Keratinocyte (primary cell): Measurements from ENCODE around the gene KLHL6. TPM values are rescaled to one million over a fixed set of nuclear protein-coding genes. Genes with fewer than 3 reads are reported as not detected.

ENCODE experiments used
- DNase-seq: peaks from one replicate; pipeline ENCODE4 v3.0.0-alpha.2; 2011; ENCODE audit warnings: low read depth, missing footprints, low spot score
- FAIRE-seq: peaks from 2 replicates; lab custom pipeline; 2011; peaks lifted over from hg19 to GRCh38; lab: Jason Lieb, UNC
- H2AFZ ChIP-seq: 2 replicates; pipeline ENCODE4 v1.6.0; 2012; ENCODE audit warnings: low read length, control low read depth, inconsistent platforms; ENCODE audit not compliant: control insufficient read depth
- H3K27ac ChIP-seq: 2 replicates; pipeline ENCODE4 v1.5.1; 2011; ENCODE audit warnings: low read length; ENCODE audit not compliant: control insufficient read depth, insufficient read depth
- H3K27me3 ChIP-seq: 3 replicates; pipeline ENCODE4 v1.6.0; 2011; ENCODE audit warnings: low read length; ENCODE audit not compliant: control insufficient read depth, insufficient read depth; ENCODE audit errors: extremely low read depth
- H3K36me3 ChIP-seq, 2 experiments: 2 replicates in 1 of 2; 3 replicates in 1 of 2; pipeline ENCODE4 v1.5.1; 2011; ENCODE audit warnings: low read length in 2 of 2, mild to moderate bottlenecking in 1 of 2; ENCODE audit not compliant: control insufficient read depth in 2 of 2, insufficient read depth in 2 of 2; ENCODE audit errors: extremely low read depth in 1 of 2
- H3K4me1 ChIP-seq: 3 replicates; pipeline ENCODE4 v1.5.1; 2011; ENCODE audit warnings: low read length; ENCODE audit not compliant: control insufficient read depth, insufficient read depth; ENCODE audit errors: extremely low read depth
- H3K4me2 ChIP-seq: 3 replicates; pipeline ENCODE4 v1.6.0; 2011; ENCODE audit warnings: low read depth, low read length; ENCODE audit not compliant: control insufficient read depth, insufficient read depth; ENCODE audit errors: extremely low read depth
- H3K4me3 ChIP-seq, 3 experiments: fragments of 200-600 bp in 1 of 3; sonication (generic) in 1 of 3; 2 replicates in 2 of 3; 3 replicates in 1 of 3; pipeline ENCODE4 v1.5.1; 2011 to 2016; ENCODE audit warnings: low read length in 3 of 3, mild to moderate bottlenecking in 3 of 3, control low read depth in 2 of 3, inconsistent platforms in 1 of 3, low read depth in 1 of 3, mixed read lengths in 1 of 3, mixed run types in 1 of 3, moderate library complexity in 1 of 3; ENCODE audit not compliant: control insufficient read depth in 2 of 3, insufficient read depth in 2 of 3; ENCODE audit errors: extremely low read depth in 1 of 3
- H3K79me2 ChIP-seq: 2 replicates; pipeline ENCODE4 v1.6.0; 2012; ENCODE audit warnings: low read length; ENCODE audit not compliant: control insufficient read depth, insufficient read depth
- H3K9ac ChIP-seq: 3 replicates; pipeline ENCODE4 v1.6.0; 2011; ENCODE audit warnings: low read length; ENCODE audit not compliant: control insufficient read depth, insufficient read depth; ENCODE audit errors: extremely low read depth
- H3K9me1 ChIP-seq: 3 replicates; pipeline ENCODE4 v1.6.0; 2011; ENCODE audit warnings: low read length; ENCODE audit not compliant: control insufficient read depth, insufficient read depth; ENCODE audit errors: extremely low read depth
- H3K9me3 ChIP-seq: 2 replicates; pipeline ENCODE4 v1.5.1; 2012; ENCODE audit warnings: low read depth, low read length; ENCODE audit not compliant: control insufficient read depth
- H4K20me1 ChIP-seq: 3 replicates; pipeline ENCODE4 v1.6.0; 2011; ENCODE audit warnings: low read length; ENCODE audit not compliant: control insufficient read depth, insufficient read depth; ENCODE audit errors: extremely low read depth
- EZH2 ChIP-seq: IDR thresholded peaks from one replicate; pipeline ENCODE4 v1.6.1; 2012; ENCODE audit warnings: inconsistent platforms, mild to moderate bottlenecking, low read length, moderate library complexity
- dilution Hi-C: fragments of 300-500 bp; cut with MboI; formaldehyde crosslinking; loops from one replicate; pipeline ENCODE4 v1.7.0; 2020; ENCODE audit warnings: low sequenced_read_pairs; ENCODE audit not compliant: extremely low pct_ligation_motif_present
- polyA plus RNA-seq, 5 experiments: library from polyadenylated mRNA; depleted of rRNA in 3 of 5; stranded (reverse) in 3 of 5; stranded (forward) in 1 of 5; unstranded in 1 of 5; fragments of >200 nt; gene quantifications; 1 replicate in 1 of 5; 2 replicates in 3 of 5; 3 replicates in 1 of 5; pipeline versions ENCODE4 v1.2.1 to v1.2.3, GENCODE V29; 2011 to 2012; ENCODE audit warnings: missing spikeins in 2 of 5, low read depth in 1 of 5, low replicate concordance in 1 of 5
- TF ChIP-seq, protein P1 (sequence below), 3 experiments: IDR thresholded peaks in 1 of 3; conservative IDR thresholded peaks in 1 of 3; optimal IDR thresholded peaks in 1 of 3; 2 replicates in 2 of 3; 3 replicates in 1 of 3; pipeline versions ENCODE3 to v1.5.1; 2011; ENCODE audit warnings: low read length in 3 of 3, mild to moderate bottlenecking in 3 of 3, moderate library complexity in 2 of 3, control low read depth in 1 of 3, inconsistent platforms in 1 of 3; ENCODE audit not compliant: insufficient read depth in 2 of 3; ENCODE audit errors: extremely low read depth in 1 of 3

KLHL6 gene
- polyA plus RNA-seq, 1 donor (not counting 4 experiments of a cell fraction or from before 2014, with no cell fraction given), result 0.10 TPM

DNA sequence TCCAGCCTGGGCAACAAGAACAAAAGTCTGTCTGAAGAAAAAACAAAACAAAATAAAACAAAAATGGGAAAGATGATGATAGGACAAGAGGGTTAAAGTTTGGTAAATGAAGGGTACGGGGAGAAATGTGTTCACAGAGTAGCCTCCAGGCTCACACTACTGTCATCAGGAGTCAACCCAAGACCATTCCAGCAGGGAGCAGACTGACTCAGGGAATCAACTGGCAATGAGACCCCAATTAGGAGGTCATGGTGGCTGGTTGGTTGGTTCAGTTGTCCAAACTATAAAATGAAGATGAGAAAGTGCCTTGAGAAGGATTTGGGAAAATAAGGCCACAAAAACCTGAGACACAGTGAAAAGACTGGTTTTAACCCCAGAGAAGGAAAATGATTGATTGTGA, 51.8 kb downstream of the KLHL6 start:
- no peak for DNase-seq
- no peaks in the 10 kb centered on the region for H3K27me3 ChIP-seq
- TF ChIP-seq, protein P1, sequence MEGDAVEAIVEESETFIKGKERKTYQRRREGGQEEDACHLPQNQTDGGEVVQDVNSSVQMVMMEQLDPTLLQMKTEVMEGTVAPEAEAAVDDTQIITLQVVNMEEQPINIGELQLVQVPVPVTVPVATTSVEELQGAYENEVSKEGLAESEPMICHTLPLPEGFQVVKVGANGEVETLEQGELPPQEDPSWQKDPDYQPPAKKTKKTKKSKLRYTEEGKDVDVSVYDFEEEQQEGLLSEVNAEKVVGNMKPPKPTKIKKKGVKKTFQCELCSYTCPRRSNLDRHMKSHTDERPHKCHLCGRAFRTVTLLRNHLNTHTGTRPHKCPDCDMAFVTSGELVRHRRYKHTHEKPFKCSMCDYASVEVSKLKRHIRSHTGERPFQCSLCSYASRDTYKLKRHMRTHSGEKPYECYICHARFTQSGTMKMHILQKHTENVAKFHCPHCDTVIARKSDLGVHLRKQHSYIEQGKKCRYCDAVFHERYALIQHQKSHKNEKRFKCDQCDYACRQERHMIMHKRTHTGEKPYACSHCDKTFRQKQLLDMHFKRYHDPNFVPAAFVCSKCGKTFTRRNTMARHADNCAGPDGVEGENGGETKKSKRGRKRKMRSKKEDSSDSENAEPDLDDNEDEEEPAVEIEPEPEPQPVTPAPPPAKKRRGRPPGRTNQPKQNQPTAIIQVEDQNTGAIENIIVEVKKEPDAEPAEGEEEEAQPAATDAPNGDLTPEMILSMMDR (optimal IDR thresholded peaks at IDR 0.05 in 1 of 3, IDR thresholded peaks at IDR 0.05 in 1 of 3, conservative IDR thresholded peaks at IDR 0.05 in 1 of 3; ENCODE audit: extremely low read depth in 1 of 3, insufficient read depth in 2 of 3, low read length in 3 of 3), result no peak
- TF ChIP-seq EZH2, result no peak
- no peaks in the 10 kb centered on the region for H3K4me1 ChIP-seq
- no peak overlapping the region for H3K4me3 ChIP-seq
- H3K9ac ChIP-seq, result no peak overlapping the region
- dilution Hi-C loops, result no loop called here
- no peak overlapping the region for H3K4me2 ChIP-seq
- H3K9me3 ChIP-seq, result no peaks in the 10 kb centered on the region
- H4K20me1 ChIP-seq, result no peaks in the 10 kb centered on the region
- peaks cover 0 to 1% of the 10 kb centered on the region in 2 experiments for H3K36me3 ChIP-seq
- H2AFZ ChIP-seq, result no peak overlapping the region
- FAIRE-seq, result no peak
- H3K79me2 ChIP-seq, result no peaks in the 10 kb centered on the region
- no peak overlapping the region for H3K27ac ChIP-seq
- H3K9me1 ChIP-seq, result no peaks in the 10 kb centered on the region

DNA sequence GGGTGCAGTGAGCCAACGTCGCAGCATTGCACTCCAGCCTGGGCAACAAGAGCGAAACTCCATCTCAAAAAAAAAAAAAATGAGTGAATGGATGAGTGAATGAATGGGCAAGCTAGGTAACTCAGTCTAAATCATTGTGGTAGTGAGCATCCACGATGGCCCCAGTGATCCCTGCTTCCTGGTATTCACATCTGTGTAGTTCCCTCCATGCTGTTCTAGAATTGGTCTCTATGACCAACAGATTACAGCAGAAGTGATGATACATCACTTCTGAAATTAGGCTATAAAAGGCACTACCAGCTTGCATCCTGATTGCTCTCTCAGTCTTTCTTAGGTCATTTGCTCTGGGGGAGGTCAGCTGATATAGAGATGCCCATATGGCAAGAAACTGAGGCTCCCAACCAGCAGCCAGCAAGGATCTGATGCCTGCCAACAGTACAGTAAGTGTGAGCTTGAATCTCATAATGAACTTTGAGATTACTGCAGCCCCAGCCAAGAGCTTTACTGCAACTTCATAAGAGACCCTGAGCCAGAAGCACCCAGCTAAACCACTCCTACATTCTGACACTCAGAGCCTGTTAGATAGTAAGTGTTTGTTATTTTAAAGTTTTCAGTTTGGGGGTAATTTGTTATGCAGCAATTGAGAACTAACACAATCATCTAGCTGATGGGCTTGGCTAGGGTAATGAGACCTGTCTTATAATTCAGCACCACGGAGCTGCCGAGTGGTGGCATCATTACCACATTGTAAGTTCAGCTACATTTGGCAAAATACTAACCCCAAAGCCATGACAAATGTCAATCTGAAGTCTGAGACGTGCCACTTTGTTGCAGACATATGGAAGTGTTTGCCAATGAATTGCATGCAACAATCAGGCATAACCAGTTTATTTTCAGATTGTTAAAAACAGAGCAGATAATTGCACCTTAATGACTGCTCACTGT, 53.0 kb downstream of the KLHL6 start:
- Histone ChIP-seq H3K4me2 (no peak overlapping the region), H3K4me1 (no peaks in the 10 kb centered on the region), H3K4me3 (no peak overlapping the region), H3K9ac (no peak overlapping the region), H3K79me2 (no peaks in the 10 kb centered on the region), H3K27me3 (no peaks in the 10 kb centered on the region), H3K27ac (no peak overlapping the region), H4K20me1 (no peaks in the 10 kb centered on the region), H2AFZ (no peak overlapping the region), H3K9me1 (no peaks in the 10 kb centered on the region), H3K9me3 (no peaks in the 10 kb centered on the region), H3K36me3 (peaks cover 0 to 1% of the 10 kb centered on the region in 2 experiments)
- FAIRE-seq (no peak), DNase-seq (no peak)
- dilution Hi-C loops, result no loop called here
- TF ChIP-seq, protein P1 (optimal IDR thresholded peaks at IDR 0.05 in 1 of 3, IDR thresholded peaks at IDR 0.05 in 1 of 3, conservative IDR thresholded peaks at IDR 0.05 in 1 of 3; ENCODE audit: extremely low read depth in 1 of 3, insufficient read depth in 2 of 3, low read length in 3 of 3), result peak in 1 of 3 experiments; percentile 60
- no peak for TF ChIP-seq EZH2
